GM10266 (cell line): ENCODE data around the gene KIF22.
A peak's percentile ranks its signal among the peaks of the same experiment; 100 is the strongest.

Experiments used
- DNase-seq: peaks from one replicate; pipeline ENCODE4 v3.0.0; 2012; ENCODE audit errors: extremely low spot score
- TF ChIP-seq, protein P1 (sequence below): IDR thresholded peaks from 2 replicates; pipeline ENCODE4 v1.5.1; 2012; ENCODE audit warnings: mild to moderate bottlenecking, low read depth; ENCODE audit not compliant: control insufficient read depth, insufficient read depth; ENCODE audit errors: missing control alignments

The KIF22 gene

DNA sequence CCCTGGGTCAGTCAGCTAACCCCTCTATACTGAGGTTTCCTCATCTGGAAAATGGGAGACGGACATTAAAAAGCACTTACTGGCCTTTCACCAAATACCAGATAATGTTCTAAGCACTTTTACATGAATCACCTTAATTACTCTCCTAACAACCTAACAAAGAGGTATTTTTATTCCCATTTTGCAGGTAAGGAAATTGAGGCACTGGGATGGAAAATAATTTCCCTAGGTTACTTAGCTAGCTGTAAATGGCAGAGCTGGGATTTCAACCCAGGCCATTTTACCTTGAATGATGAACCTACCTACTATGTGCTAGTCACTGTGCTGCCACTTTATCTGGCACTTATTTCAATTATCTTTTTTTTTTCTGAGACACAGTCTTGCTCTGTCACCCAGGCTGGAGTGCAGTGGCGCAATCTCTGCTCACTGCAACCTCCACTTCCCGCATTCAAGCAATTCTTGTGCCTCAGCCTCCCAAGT, 3.7 kb downstream of the KIF22 start:
- TF ChIP-seq, protein P1, sequence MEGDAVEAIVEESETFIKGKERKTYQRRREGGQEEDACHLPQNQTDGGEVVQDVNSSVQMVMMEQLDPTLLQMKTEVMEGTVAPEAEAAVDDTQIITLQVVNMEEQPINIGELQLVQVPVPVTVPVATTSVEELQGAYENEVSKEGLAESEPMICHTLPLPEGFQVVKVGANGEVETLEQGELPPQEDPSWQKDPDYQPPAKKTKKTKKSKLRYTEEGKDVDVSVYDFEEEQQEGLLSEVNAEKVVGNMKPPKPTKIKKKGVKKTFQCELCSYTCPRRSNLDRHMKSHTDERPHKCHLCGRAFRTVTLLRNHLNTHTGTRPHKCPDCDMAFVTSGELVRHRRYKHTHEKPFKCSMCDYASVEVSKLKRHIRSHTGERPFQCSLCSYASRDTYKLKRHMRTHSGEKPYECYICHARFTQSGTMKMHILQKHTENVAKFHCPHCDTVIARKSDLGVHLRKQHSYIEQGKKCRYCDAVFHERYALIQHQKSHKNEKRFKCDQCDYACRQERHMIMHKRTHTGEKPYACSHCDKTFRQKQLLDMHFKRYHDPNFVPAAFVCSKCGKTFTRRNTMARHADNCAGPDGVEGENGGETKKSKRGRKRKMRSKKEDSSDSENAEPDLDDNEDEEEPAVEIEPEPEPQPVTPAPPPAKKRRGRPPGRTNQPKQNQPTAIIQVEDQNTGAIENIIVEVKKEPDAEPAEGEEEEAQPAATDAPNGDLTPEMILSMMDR = no peak
- DNase-seq = no peak

DNA sequence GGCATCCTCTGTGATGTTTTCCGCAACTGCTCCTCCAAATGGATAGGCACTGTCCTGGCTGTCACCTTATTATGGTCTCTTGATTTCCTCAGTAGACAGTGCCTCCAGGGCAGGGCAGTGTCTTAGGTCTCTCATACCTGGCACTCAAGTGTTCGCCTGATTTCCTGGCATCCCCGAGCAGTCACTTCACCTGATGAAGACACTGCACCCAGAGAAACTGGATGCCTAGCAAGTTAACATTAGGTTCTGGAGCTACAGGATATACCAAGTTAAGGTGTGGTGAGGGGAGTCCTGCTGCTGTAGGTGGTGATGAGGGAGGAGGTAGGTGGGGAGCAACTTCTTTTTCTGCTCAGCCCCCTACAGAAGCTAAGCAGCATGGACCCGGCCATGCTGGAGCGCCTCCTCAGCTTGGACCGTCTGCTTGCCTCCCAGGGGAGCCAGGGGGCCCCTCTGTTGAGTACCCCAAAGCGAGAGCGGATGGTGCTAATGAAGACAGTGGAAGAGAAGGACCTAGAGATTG, 11.9 kb downstream of the KIF22 start:
- TF ChIP-seq, protein P1 = no peak
- no peak for DNase-seq

DNA sequence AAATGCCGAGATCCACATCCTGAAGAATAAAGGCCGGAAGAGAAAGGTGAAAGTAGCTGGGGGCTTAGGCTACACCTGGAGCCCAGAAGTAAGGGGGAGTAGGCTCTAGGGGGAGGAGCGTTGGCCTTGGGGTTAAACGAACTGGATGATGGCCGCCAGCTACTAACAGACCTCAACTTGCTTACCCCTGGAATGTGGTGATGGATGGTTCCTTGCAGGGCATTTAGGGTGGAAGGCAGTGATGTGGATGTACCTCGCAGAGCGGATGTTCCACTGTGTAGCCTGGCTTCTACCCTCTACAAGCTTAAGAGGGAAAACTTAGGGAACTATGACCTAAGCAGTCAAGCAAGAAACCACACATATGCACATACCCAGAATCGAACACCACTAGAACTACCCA, 13.5 kb downstream of the KIF22 start:
- TF ChIP-seq, protein P1 = no peak
- no peak for DNase-seq

DNA sequence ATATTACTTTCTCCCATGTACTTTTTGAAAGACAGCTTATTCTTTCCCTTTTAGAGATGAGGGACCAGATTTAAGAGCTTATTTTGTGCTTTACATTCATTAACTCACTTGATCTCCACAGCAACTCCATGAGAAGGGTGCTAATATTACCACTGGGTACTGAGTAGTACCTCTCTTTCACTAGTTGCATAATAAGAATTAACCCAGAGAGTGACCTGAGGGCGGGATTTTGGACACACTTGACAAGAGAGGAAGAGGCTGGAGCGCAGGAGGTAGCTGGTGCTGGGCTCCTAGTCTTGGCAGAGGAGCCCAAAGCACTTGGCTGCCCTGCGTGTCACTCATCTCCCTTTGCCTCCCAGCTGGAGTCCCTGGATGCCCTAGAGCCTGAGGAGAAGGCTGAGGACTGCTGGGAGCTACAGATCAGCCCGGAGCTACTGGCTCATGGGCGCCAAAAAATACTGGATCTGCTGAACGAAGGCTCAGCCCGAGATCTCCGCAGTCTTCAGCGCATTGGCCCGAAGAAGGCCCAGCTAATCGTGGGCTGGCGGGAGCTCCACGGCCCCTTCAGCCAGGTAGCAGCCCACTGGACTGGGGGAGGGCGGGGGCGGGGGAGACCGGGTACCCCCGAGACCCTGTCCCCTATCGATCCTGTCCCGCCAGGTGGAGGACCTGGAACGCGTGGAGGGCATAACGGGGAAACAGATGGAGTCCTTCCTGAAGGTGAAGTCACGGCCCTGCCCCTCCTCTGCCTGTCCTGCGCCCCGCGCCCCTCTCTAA, 14.1 kb downstream of the KIF22 start:
- TF ChIP-seq, protein P1 = no peak
- DNase-seq = no peak

DNA sequence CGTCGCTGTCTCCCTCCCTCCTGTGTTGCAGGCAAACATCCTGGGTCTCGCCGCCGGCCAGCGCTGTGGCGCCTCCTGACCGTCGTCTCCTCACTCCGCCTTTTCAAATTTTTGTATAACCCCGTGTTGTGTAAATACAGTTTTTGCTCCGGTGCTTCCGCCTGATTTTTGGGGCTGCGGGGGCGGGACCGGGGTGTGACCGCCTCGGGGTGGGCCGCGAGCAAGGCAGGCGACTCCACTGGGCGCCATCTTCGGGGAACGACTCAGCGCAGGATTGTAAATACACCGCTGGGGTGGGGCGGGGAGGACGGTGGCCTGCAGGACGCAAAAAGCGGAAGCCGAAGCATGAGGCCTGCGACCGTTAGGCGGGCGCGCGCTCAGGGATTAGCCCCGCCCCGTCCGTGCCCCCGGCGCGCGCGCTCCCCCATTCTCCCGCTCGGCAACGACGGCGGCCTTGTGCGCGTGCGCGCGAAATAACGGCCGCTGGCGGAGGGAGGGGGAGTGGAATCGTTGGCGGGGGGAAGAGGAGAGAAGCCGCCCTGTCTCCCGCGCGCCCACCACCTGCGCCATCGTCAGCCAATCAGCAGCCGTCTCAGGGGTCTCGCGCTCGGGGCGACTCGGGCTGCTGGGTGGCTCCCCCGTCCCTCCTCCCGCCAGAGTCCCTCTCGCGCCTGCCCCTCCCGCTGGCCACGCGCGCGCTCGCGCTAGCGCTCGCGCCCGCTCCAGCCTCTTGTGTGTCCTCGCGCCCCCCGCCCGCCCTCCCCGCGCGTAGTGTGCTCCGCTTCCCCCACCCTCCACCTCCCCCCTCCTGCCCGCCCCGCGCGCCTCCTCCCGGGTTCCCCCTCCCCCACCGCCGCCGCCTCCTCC, 14.9 kb downstream of the KIF22 start:
- TF ChIP-seq, protein P1 = no peak
- peak; percentile 97 for DNase-seq

DNA sequence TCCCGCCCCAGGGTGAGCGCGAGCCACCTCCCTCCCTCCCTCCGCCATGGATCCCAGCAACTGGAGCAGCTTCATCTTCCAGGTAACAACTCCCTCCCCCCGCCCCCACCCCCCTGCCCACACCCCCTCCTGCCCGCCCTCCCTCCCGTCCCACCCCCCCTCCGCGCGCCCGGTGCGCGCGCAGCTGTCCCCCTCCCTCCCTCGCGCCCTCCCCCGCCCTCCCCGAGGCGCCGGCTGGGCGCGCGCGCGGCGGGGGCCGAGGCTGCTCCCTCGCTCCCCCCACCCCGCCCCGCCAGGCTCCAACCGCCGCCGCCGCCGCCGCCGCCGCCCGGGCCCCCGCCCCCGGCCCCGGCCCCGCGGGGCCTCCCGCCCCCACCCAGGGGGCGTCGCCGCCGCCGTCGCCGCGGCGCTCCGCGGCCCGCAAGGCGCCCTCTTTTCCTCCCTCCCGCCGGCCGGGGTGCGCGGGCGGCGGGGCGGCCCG, 15.6 kb downstream of the KIF22 start, which contains the start of gene MAZ:
Gene MAZ, plus strand, starts transcription at position 431 of the 481 bp plus-strand sequence. CDS start 173 bp downstream, outside the sequence.
- TF ChIP-seq, protein P1 = no peak
- peak; percentile 92 for DNase-seq
